OCI-M1 (cell line): ENCODE measurements around the gene KDM5C.
A peak's percentile ranks its signal among the peaks of the same experiment; 100 is the strongest.
"Not testable (repeated sequence)": the region's sequence is repeated elsewhere in the genome, so short reads cannot be mapped to it uniquely, and the experiment has no call there.

Experiments used
- DNase-seq: peaks from one replicate; lab custom pipeline; 2025; lab: John Stamatoyannopoulos, UW

KDM5C gene

GRCh38 chrX:53190363-53190960, 34.5 kb downstream of the KDM5C start:
- DNase-seq: peak; percentile 51

DNA sequence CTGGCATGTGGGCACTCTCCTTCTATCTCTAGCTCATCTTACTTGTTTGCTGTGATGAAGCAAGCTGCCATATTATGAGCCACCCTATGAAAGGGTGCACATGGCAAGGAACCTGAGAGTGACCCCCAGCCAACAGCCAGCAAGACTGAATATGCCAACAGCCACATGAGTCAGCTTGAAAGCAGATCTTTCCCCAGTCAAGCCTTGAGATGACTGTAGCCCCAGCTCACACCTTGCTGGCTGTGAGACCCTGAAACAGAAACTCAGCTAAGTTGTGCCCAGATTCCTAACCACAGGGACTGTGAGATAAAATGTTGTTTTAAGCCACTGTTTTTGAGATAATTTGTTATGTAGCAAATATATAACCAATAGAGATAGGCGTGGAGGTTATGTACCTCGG, 36.2 kb downstream of the KDM5C start:
- no peak for DNase-seq

GRCh38 chrX:53186351-53186750, 38.7 kb downstream of the KDM5C start:
- no peak for DNase-seq

DNA sequence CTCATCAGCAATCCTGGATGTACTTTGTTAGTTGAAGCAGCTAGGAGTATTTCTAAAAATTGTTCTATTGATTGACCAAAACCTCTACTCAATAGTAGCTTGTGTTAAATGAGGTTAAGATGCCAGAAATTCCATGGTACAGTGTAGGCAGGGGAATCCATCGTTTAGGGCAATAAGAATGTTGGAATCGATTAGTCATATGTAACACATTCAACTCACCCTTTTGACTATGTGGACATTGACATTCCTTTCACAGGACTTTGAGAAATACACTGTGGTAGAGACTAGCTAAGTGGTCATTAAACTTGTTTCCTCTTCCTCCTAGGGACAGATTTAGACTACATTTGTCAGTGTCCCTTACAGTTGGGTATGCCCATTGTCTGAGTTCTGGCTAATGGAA, 40.2 kb downstream of the KDM5C start:
- DNase-seq: no peak

DNA sequence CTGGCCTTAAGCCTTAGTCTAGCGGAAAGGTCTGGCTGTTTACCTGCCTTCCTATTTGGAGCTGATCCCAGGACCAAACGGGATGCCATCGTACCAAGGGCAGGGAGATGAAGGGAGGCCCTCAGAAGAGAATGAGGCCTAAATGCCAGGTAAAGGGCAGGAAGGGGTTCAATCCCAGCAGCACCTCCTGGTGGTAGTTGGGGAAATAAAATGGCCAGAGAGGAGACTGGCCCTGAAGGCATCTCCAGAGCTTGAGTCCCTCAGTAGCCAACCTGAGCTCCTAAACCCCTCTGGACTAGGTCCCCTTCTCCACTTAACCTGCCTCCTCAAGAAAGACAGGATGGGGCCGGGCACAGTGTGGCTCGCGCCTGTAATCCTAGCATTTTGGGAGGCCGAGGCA, 53.7 kb downstream of the KDM5C start:
- no peak for DNase-seq

- DNase-seq: no peak
Measured at GRCh38 chrX:53166103-53166502, 58.9 kb downstream of the KDM5C start.

DNA sequence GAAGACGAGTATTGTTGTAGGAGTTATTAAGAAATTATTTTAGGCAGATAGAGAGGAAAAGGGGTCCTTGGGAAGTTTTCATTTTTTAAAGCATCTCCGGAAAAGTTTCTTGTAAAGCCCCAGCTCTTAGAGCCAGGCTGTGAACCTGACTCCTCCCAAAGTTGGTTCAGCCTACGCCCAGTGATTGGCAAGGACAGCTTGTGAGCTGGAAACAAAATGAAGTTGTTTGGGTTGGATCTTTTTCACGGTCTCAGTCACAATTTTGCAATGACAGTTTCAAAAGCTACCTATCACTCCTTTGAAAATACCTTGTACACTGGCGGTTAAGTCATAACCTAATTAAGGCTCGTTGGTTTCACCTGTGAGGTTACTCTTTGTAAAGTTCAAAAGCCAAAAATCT, 60.4 kb downstream of the KDM5C start:
- DNase-seq: not testable (repeated sequence)

DNA sequence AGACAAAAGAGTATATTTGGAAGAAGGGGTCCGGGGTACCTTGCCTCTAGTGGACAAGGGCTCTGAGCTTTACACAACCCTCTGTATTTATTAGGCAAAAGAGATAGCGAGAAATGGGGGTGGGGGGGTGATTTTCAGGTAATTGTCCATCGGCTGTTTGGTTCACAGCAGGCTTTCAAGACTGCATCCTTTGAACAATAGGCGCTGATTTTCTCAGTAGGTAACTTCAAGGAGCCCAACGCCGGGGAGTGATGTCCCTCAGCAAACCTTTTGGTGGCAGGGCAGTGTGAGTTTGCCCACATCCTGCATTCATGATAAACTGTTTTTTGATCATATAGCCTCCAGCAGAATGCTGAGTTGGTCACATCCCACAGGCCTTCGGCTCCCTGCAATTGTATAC, 61.6 kb downstream of the KDM5C start:
- DNase-seq: no peak

- DNase-seq: peak; percentile 57
Measured at GRCh38 chrX:53160297-53160983, 64.6 kb downstream of the KDM5C start.

GRCh38 chrX:53159184-53159583, 65.8 kb downstream of the KDM5C start:
- DNase-seq: no peak

DNA sequence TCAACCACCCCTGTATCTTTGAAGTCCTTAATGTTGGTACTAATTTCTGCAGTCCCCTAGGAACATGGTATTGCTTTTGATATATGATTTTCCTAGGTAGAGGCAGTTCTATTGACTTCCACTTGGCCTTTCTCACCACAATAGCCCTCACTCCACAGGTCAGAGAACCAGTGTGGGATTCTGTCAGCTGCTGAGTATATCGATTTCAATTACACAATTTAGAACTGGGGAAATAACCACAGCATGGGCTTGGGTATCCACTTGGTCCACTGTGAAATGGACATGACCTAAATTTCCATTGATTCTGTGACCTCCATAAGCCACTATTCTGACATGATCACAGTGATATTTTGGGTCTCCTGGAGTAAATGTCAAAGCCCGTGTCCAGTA, 68.8 kb downstream of the KDM5C start:
- DNase-seq: peak; percentile 25

GRCh38 chrX:53155512-53156206, 69.3 kb downstream of the KDM5C start:
- peak; percentile 35 for DNase-seq

DNA sequence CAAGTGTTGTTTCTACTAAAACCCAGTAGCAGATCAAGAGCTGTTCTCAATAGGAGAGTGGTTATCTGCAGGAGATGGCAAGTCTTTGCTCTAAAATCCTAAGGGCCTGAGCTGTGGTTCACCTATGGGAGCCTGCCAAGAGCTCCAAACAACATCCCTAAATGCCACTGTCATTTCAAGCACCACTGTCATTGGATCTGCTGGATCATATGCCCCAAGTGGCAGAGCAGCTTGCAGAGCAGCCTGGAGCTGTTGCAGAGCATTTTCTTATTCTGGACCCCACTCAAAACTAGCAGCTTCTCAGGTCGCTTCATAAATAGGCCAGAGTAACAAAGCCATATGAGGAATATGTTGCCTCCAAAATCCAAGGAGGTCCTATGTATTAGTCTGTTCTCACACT, 71.4 kb downstream of the KDM5C start:
- DNase-seq: no peak
